ENCODE results near the gene RAD51B. TPM values are rescaled to one million over a fixed set of nuclear protein-coding genes. Genes with fewer than 3 reads are reported as not detected.

The RAD51B gene
- total RNA-seq, 1 experiment from 2014 or later: 8.5 TPM

GRCh38 chr14:68722186-68722585, 902.6 kb downstream of the RAD51B start:
- no peak for TF ChIP-seq REST (IDR thresholded peaks at IDR 0.05; ENCODE audit: insufficient read depth in 1 of 2, low read depth in 2 of 2, low read length in 1 of 2)
- TF ChIP-seq TCF7L2 (IDR thresholded peaks at IDR 0.05; ENCODE audit: low read depth, low read length): no peak
- no peak for TF ChIP-seq POLR2AphosphoS5 (IDR thresholded peaks at IDR 0.05; ENCODE audit: low read depth, low read length)
- TF ChIP-seq, protein P1, sequence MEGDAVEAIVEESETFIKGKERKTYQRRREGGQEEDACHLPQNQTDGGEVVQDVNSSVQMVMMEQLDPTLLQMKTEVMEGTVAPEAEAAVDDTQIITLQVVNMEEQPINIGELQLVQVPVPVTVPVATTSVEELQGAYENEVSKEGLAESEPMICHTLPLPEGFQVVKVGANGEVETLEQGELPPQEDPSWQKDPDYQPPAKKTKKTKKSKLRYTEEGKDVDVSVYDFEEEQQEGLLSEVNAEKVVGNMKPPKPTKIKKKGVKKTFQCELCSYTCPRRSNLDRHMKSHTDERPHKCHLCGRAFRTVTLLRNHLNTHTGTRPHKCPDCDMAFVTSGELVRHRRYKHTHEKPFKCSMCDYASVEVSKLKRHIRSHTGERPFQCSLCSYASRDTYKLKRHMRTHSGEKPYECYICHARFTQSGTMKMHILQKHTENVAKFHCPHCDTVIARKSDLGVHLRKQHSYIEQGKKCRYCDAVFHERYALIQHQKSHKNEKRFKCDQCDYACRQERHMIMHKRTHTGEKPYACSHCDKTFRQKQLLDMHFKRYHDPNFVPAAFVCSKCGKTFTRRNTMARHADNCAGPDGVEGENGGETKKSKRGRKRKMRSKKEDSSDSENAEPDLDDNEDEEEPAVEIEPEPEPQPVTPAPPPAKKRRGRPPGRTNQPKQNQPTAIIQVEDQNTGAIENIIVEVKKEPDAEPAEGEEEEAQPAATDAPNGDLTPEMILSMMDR (IDR thresholded peaks at IDR 0.05): no peak
- TF ChIP-seq SIN3A (IDR thresholded peaks at IDR 0.05; ENCODE audit: borderline replicate concordance, insufficient read depth, low read depth, low read length): no peak
- intact Hi-C loops (cut with micrococcal nuclease; ENCODE audit: unreplicated experiment): no loop called here

DNA sequence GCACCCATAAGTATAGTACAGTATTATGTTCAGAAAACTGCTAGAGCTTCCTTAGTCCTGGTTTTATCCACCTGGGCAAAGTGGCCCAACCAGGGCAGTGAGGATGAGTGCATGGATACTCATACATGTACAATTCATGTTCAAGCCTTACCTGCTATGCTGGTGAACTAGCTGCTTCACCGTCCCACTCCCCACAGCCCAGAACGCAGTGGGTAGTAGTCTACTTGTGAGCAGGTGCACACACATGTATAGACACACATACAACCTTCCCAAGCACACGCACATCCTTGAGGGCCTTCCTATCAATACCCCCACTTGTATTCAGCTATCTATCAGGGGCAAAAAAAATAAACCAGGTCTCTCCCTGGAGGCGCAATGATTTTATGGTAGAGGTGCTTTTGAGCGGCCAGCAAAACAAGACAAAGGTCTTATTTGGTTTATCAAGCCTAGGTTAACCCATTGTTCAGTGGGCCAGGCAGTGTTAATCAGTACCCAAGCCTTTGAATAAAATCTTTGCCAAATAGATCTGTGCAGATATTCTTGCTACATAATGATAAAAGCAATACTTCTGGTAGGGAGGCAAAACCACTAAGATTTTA, 903.5 kb downstream of the RAD51B start:
- POLR2A ChIA-PET: no interaction called here
- DNase-seq (ENCODE audit: low read depth, low spot score) (no peak), ATAC-seq (no peak)
- no peaks in the 10 kb centered on the region for H3K36me3 ChIP-seq (ENCODE audit: control insufficient read depth, insufficient read depth, low read length)
- no peaks in the 10 kb centered on the region for H3K4me1 ChIP-seq (ENCODE audit: control insufficient read depth, insufficient read depth, low read length)
- no peak for TF ChIP-seq SIN3A (IDR thresholded peaks at IDR 0.05; ENCODE audit: borderline replicate concordance, insufficient read depth, low read depth, low read length)
- TF ChIP-seq, protein P1 (IDR thresholded peaks at IDR 0.05): no peak
- no peak for TF ChIP-seq TCF7L2 (IDR thresholded peaks at IDR 0.05; ENCODE audit: low read depth, low read length)
- TF ChIP-seq REST (IDR thresholded peaks at IDR 0.05; ENCODE audit: insufficient read depth in 1 of 2, low read depth in 2 of 2, low read length in 1 of 2): no peak
- BruUV-seq (replicated peaks): no TSS peak
- CTCF ChIA-PET: no interaction called here
- no peak overlapping the region for H3K4me3 ChIP-seq (ENCODE audit: low read depth in 2 of 2, low read length in 2 of 2)
- in situ Hi-C loops (cut with HindIII; ENCODE audit: low pct_unique_long_range_greater_than_20kb, low sequenced_read_pairs) (no loop called here), intact Hi-C loops (cut with micrococcal nuclease; ENCODE audit: unreplicated experiment) (no loop called here)
- no peaks in the 10 kb centered on the region; the same call in 1 of the 2 replicates for H3K27me3 ChIP-seq (ENCODE audit: control insufficient read depth, insufficient read depth, low read length)
- no peak overlapping the region for H3K27ac ChIP-seq (ENCODE audit: low read length)
- H3K9me3 ChIP-seq (ENCODE audit: control insufficient read depth, insufficient read depth, low read depth, low read length): no peaks in the 10 kb centered on the region

More at GRCh38 chr14:68722186-68722585, 902.6 kb downstream of the RAD51B start:
- Histone ChIP-seq H3K4me3 (ENCODE audit: low read depth in 2 of 2, low read length in 2 of 2) (no peak overlapping the region), H3K36me3 (ENCODE audit: control insufficient read depth, insufficient read depth, low read length) (no peaks in the 10 kb centered on the region), H3K27me3 (ENCODE audit: control insufficient read depth, insufficient read depth, low read length) (no peaks in the 10 kb centered on the region; the same call in 1 of the 2 replicates), H3K9me3 (ENCODE audit: control insufficient read depth, insufficient read depth, low read depth, low read length) (no peaks in the 10 kb centered on the region), H3K4me1 (ENCODE audit: control insufficient read depth, insufficient read depth, low read length) (no peaks in the 10 kb centered on the region), H3K27ac (ENCODE audit: low read length) (no peak overlapping the region)
- BruUV-seq (replicated peaks): no TSS peak
- no peak for DNase-seq (ENCODE audit: low read depth, low spot score)
- ATAC-seq: no peak
- in situ Hi-C loops (cut with HindIII; ENCODE audit: low pct_unique_long_range_greater_than_20kb, low sequenced_read_pairs): no loop called here
- POLR2A ChIA-PET: no interaction called here
- CTCF ChIA-PET: no interaction called here
